MCF 10A (cell line): ENCODE results near the gene THSD7B. TPM values are rescaled to one million over a fixed set of nuclear protein-coding genes. Genes with fewer than 3 reads are reported as not detected.

Source experiments
- BruUV-seq: library from RNA; stranded (reverse); fragments of 400-500 nt; replicated peaks from 2 replicates; lab custom pipeline; 2021; lab: Mats Ljungman, UMichigan
- CTCF ChIA-PET: fragments of 300-600 bp; sonication (Branson Sonifier 250); formaldehyde crosslinking; extraction: SDS; loops from one replicate; lab custom pipeline; 2021; ENCODE audit warnings: antibody characterized with exemption, inconsistent platforms; lab: Yijun Ruan, JAX
- POLR2A ChIA-PET: fragments of 300-600, 350-650 bp; sonication (Branson Sonifier 250); formaldehyde crosslinking; extraction: SDS; loops from one replicate; lab custom pipeline; 2020; ENCODE audit warnings: antibody characterized with exemption, inconsistent platforms; lab: Yijun Ruan, JAX
- DNase-seq: peaks from one replicate; pipeline ENCODE4 v3.0.0-alpha.2; 2018; ENCODE audit not compliant: unreplicated experiment
- H3K27ac Mint-ChIP-seq: one replicate; pipeline ENCODE4 v1.8.0; 2022; ENCODE audit warnings: mild to moderate bottlenecking, low read depth, mixed read lengths; ENCODE audit not compliant: unreplicated experiment
- H3K27me3 Mint-ChIP-seq: one replicate; pipeline ENCODE4 v1.8.0; 2022; ENCODE audit warnings: mixed read lengths; ENCODE audit not compliant: insufficient read depth, unreplicated experiment
- H3K36me3 Mint-ChIP-seq: one replicate; pipeline ENCODE4 v1.8.0; 2022; ENCODE audit warnings: mild to moderate bottlenecking, moderate library complexity, mixed read lengths; ENCODE audit not compliant: insufficient read depth, unreplicated experiment
- H3K4me1 Mint-ChIP-seq: one replicate; pipeline ENCODE4 v1.8.0; 2022; ENCODE audit warnings: mixed read lengths; ENCODE audit not compliant: insufficient read depth, unreplicated experiment
- H3K4me3 Mint-ChIP-seq: one replicate; pipeline ENCODE4 v1.8.0; 2022; ENCODE audit warnings: mild to moderate bottlenecking, moderate library complexity, mixed read lengths; ENCODE audit not compliant: unreplicated experiment
- H3K9me3 Mint-ChIP-seq: one replicate; pipeline ENCODE4 v1.8.0; 2022; ENCODE audit warnings: mixed read lengths; ENCODE audit not compliant: unreplicated experiment
- CTCF ChIP-seq: fragments of 200-600 bp; IDR thresholded peaks from one replicate; pipeline ENCODE4 v1.8.0; 2022; ENCODE audit warnings: antibody characterized with exemption, mild to moderate bottlenecking; ENCODE audit not compliant: unreplicated experiment
- intact Hi-C: fragments of 100-400 bp; cut with micrococcal nuclease; formaldehyde crosslinking; loops from 2 replicates; pipeline ENCODE4 v1.14.1; 2022
- total RNA-seq: library from RNA; stranded (reverse); gene quantifications from 2 replicates; pipeline ENCODE4 v1.2.3, GENCODE V29; 2022

Gene THSD7B
- total RNA-seq, 1 experiment from 2014 or later: not detected

DNA sequence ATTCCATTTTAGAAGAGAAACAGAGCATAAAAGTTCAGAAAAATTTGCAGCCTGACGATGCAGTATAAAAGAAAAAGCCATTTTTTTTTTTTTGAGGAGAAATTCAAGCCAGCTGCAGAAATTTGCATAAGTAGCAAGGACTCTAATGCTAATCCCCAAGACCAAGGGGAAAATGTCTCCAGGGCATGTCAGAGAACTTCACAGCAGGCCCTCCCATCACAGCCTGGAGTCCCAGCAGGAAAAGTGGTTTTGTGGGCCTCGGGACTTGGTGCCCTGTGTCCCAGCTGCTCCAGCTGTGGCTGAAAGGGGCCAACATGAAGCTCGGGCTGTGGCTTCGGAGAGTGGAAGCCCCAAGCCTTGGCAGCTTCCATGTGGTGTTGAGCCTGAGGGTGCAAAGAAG, 873.6 kb downstream of the THSD7B start:
- intact Hi-C loops: no loop called here
- no peak for DNase-seq
- ChIA-PET POLR2A (no interaction called here), CTCF (interaction anchor here (0.7 kb wide), 1 partner anchor 1919 kb away, joined by 3 read pairs; no protein-coding TSS in a partner anchor)
- no peaks in the 10 kb centered on the region for H3K4me1 Mint-ChIP-seq
- H3K9me3 Mint-ChIP-seq: no peaks in the 10 kb centered on the region
- H3K27ac Mint-ChIP-seq: no peak overlapping the region
- no peaks in the 10 kb centered on the region for H3K36me3 Mint-ChIP-seq
- BruUV-seq: no TSS peak
- no peaks in the 10 kb centered on the region for H3K27me3 Mint-ChIP-seq
- H3K4me3 Mint-ChIP-seq: no peak overlapping the region
- TF ChIP-seq CTCF: no peak

GRCh38 chr2:137644731-137645130, 879.4 kb downstream of the THSD7B start:
- Mint-ChIP-seq H3K27ac (no peak overlapping the region), H3K9me3 (peaks cover 10% of the 10 kb centered on the region), H3K36me3 (no peaks in the 10 kb centered on the region), H3K4me1 (no peaks in the 10 kb centered on the region), H3K4me3 (no peak overlapping the region), H3K27me3 (no peaks in the 10 kb centered on the region)
- POLR2A ChIA-PET: interaction anchor here (0.6 kb wide), 1 partner anchor 501 kb away, joined by 3 read pairs; no protein-coding TSS in a partner anchor
- CTCF ChIA-PET: interaction anchor here (0.6 kb wide), 1 partner anchor 726 kb away, joined by 3 read pairs; no protein-coding TSS in a partner anchor
- no TSS peak for BruUV-seq
- DNase-seq: no peak
- intact Hi-C loops: no loop called here
- TF ChIP-seq CTCF: no peak

GRCh38 chr2:137654046-137654445, 888.7 kb downstream of the THSD7B start:
- Mint-ChIP-seq H3K27ac (no peak overlapping the region), H3K27me3 (peaks cover 17% of the 10 kb centered on the region), H3K36me3 (no peaks in the 10 kb centered on the region), H3K9me3 (peaks cover 11% of the 10 kb centered on the region), H3K4me3 (no peak overlapping the region), H3K4me1 (peaks cover 5% of the 10 kb centered on the region)
- CTCF ChIA-PET: interaction anchor here (0.7 to 2.5 kb wide), 2 partner anchors 46 to 721 kb away, joined by 3 to 10 read pairs; no protein-coding TSS in a partner anchor
- BruUV-seq: no TSS peak
- no peak for DNase-seq
- no peak for TF ChIP-seq CTCF
- POLR2A ChIA-PET: no interaction called here
- intact Hi-C loops: loop anchor here (10.0 kb wide), 1 partner anchor 181 kb away; no protein-coding TSS in a partner anchor

- Mint-ChIP-seq H3K9me3 (peaks cover 7% of the 10 kb centered on the region), H3K4me3 (no peak overlapping the region), H3K27me3 (peaks cover 17% of the 10 kb centered on the region), H3K4me1 (peaks cover 5% of the 10 kb centered on the region), H3K27ac (no peak overlapping the region), H3K36me3 (no peaks in the 10 kb centered on the region)
- ChIA-PET CTCF (interaction anchor here (0.7 to 2.5 kb wide), 3 partner anchors 189 to 1233 kb away, joined by 4 to 10 read pairs (median 9); no protein-coding TSS in a partner anchor), POLR2A (interaction anchor here (0.7 kb wide), 1 partner anchor 1221 kb away, joined by 3 read pairs; no protein-coding TSS in a partner anchor)
- no peak for DNase-seq
- no peak for TF ChIP-seq CTCF
- BruUV-seq: no TSS peak
- intact Hi-C loops: loop anchor here (10.0 kb wide), 1 partner anchor 179 kb away; no protein-coding TSS in a partner anchor
Measured at GRCh38 chr2:137655814-137656213, 890.5 kb downstream of the THSD7B start.
